ENCODE results near the gene KCNA10. TPM values are rescaled to one million over a fixed set of nuclear protein-coding genes. Genes with fewer than 3 reads are reported as not detected.

Gene KCNA10
- total RNA-seq, 1 experiment from 2014 or later: not detected

DNA sequence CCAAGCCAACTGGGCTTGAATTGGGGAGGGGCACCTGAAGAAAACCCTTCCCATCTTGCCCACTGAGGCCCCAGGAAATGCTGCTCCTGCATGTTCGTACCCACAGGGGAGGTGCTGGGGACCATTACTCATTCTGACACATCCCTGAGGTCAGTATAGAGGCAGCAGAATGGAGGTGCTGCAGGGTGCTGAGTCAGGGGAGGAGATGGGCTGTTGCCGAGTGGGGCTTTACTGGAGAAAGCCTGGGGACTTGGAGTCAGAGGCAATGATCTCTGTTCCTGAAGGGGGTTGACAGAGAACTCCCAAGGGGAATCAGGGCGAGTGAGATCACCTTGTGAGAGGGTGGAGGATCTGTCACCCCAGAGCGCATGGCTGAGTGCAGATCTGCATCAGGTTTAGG is 40.2 kb upstream of the KCNA10 start:
- H3K4ac ChIP-seq (ENCODE audit: low read depth, low read length): no peak overlapping the region
- H4K91ac ChIP-seq (ENCODE audit: insufficient read length, low read depth, low read length): no peak overlapping the region
- no peak overlapping the region for H3K56ac ChIP-seq (ENCODE audit: insufficient read length, low read depth, low read length)
- H4K5ac ChIP-seq (ENCODE audit: insufficient read length, low read depth, low read length): no peak overlapping the region
- no peaks in the 10 kb centered on the region for H3K9me3 Mint-ChIP-seq
- no peak overlapping the region for H3K14ac ChIP-seq (ENCODE audit: insufficient read depth, low read length)
- H2BK20ac ChIP-seq (ENCODE audit: low read depth, low read length, poor library complexity, severe bottlenecking): no peak overlapping the region
- peak; percentile 10 for DNase-seq
- H3K4me1 ChIP-seq (ENCODE audit: insufficient read depth, low read length): no peaks in the 10 kb centered on the region
- no peak overlapping the region for H2BK120ac ChIP-seq (ENCODE audit: low read depth, low read length, poor library complexity, severe bottlenecking)
- no peak overlapping the region for H2AK5ac ChIP-seq (ENCODE audit: insufficient read length, low read length)
- H2BK15ac ChIP-seq (ENCODE audit: low read depth, low read length): no peak overlapping the region
- H3K4me3 Mint-ChIP-seq: no peak overlapping the region
- peaks cover 93% of the 10 kb centered on the region for H3K27me3 Mint-ChIP-seq (ENCODE audit: low read depth)
- no peak overlapping the region for H2BK5ac ChIP-seq (ENCODE audit: insufficient read length, low read length)
- no peak overlapping the region for H3K18ac ChIP-seq (ENCODE audit: insufficient read length, low read depth, low read length)
- H3K9ac ChIP-seq (ENCODE audit: extremely low read depth, insufficient read length, low read length): no peak overlapping the region
- H3K27ac ChIP-seq (ENCODE audit: insufficient read length, low read depth, low read length): no peak overlapping the region
- H3K27ac Mint-ChIP-seq: no peak overlapping the region
- peaks cover 9 to 10% of the 10 kb centered on the region in 2 experiments for H3K4me1 Mint-ChIP-seq
- H4K8ac ChIP-seq (replicated peaks; ENCODE audit: insufficient read length, low read depth, low read length): no peak overlapping the region
- TF ChIP-seq, protein P1, sequence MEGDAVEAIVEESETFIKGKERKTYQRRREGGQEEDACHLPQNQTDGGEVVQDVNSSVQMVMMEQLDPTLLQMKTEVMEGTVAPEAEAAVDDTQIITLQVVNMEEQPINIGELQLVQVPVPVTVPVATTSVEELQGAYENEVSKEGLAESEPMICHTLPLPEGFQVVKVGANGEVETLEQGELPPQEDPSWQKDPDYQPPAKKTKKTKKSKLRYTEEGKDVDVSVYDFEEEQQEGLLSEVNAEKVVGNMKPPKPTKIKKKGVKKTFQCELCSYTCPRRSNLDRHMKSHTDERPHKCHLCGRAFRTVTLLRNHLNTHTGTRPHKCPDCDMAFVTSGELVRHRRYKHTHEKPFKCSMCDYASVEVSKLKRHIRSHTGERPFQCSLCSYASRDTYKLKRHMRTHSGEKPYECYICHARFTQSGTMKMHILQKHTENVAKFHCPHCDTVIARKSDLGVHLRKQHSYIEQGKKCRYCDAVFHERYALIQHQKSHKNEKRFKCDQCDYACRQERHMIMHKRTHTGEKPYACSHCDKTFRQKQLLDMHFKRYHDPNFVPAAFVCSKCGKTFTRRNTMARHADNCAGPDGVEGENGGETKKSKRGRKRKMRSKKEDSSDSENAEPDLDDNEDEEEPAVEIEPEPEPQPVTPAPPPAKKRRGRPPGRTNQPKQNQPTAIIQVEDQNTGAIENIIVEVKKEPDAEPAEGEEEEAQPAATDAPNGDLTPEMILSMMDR (conservative IDR thresholded peaks at IDR 0.05): no peak
- no peaks in the 10 kb centered on the region for H3K79me2 ChIP-seq (ENCODE audit: insufficient read depth, low read length)
- H2AFZ ChIP-seq (ENCODE audit: low read length): no peak overlapping the region
- no peaks in the 10 kb centered on the region for H3K9me3 ChIP-seq (ENCODE audit: control insufficient read depth, low read depth, low read length)
- no peak overlapping the region for H3T11ph ChIP-seq (ENCODE audit: low read length)
- WGBS (ENCODE audit: extremely low coverage, insufficient read length, low lambda C conversion rate): no CpG with 5 or more reads among the region's 4 CpGs
- H3K4me2 ChIP-seq (ENCODE audit: insufficient read depth, insufficient read length, low read length): no peak overlapping the region
- no peak overlapping the region for H2BK12ac ChIP-seq (ENCODE audit: insufficient read length, low read depth, low read length)
- peaks cover 7% of the 10 kb centered on the region; the same call in 1 of the 2 replicates for H3K27me3 ChIP-seq (ENCODE audit: insufficient read depth, low read length)
- no peaks in the 10 kb centered on the region for H4K20me1 ChIP-seq (ENCODE audit: control insufficient read depth, insufficient read depth, insufficient read length)
- H3K36me3 Mint-ChIP-seq (ENCODE audit: insufficient read depth in 1 of 3, low read depth in 3 of 3): no peaks in the 10 kb centered on the region
- no peaks in the 10 kb centered on the region for H3K79me1 ChIP-seq (ENCODE audit: insufficient read depth, low read depth, low read length, poor library complexity, severe bottlenecking)
- no peak overlapping the region for H3K23ac ChIP-seq (ENCODE audit: insufficient read length, low read depth, low read length)
- peaks cover 8% of the 10 kb centered on the region for H3K23me2 ChIP-seq (ENCODE audit: insufficient read length, low read depth, low read length, poor library complexity, severe bottlenecking)

All from H9 (cell line).